GM13977 (cell line): ENCODE data around the gene GIMD1.

Experiments
- DNase-seq: peaks from one replicate; pipeline ENCODE4 v3.0.0; 2012; ENCODE audit warnings: low spot score
- CTCF ChIP-seq: IDR thresholded peaks from 2 replicates; pipeline ENCODE4 v1.5.1; 2012; ENCODE audit warnings: mild to moderate bottlenecking, control low read depth; ENCODE audit not compliant: insufficient read depth; ENCODE audit errors: extremely low read depth, missing control alignments
- in situ Hi-C: fragments of 300-500 bp; cut with MboI; formaldehyde crosslinking; loops from one replicate; pipeline ENCODE4 v1.12.0; 2022; ENCODE audit warnings: low sequenced_read_pairs, low pct_unique_long_range_greater_than_20kb, mixed read lengths, inconsistent platforms; ENCODE audit not compliant: unreplicated experiment

GIMD1 gene

GRCh38 chr4:106312377-106312776, 56.2 kb downstream of the GIMD1 start:
- in situ Hi-C loops: no loop called here
- DNase-seq: no peak
- no peak for TF ChIP-seq CTCF
